GM18867 (cell line): Measurements from ENCODE around the gene CMA1.
A peak's percentile ranks its signal among the peaks of the same experiment; 100 is the strongest.
"Not testable (repeated sequence)": the region's sequence is repeated elsewhere in the genome, so short reads cannot be mapped to it uniquely, and the experiment has no call there.

Source experiments
- ATAC-seq: cut with Tn5 transposase; IDR thresholded peaks from one replicate; pipeline ENCODE4 v1.9.1; 2021; ENCODE audit warnings: mild to moderate bottlenecking, moderate library complexity; ENCODE audit not compliant: unreplicated experiment

The CMA1 gene

GRCh38 chr14:24508155-24508840 is at the start of gene CMA1:
Gene CMA1 (minus strand): TSS chr14:24508265. CDS start chr14:24508235, 30 bp downstream.
- ATAC-seq = no peak

- no peak for ATAC-seq
Observed at GRCh38 chr14:24556756-24557155, 48.7 kb upstream of the CMA1 start.

GRCh38 chr14:24549064-24549463 is 41.0 kb upstream of the CMA1 start:
- not testable (repeated sequence) for ATAC-seq

GRCh38 chr14:24542346-24542936 is 34.4 kb upstream of the CMA1 start:
- no peak for ATAC-seq

- ATAC-seq = no peak
Observed at GRCh38 chr14:24535737-24536136, 27.7 kb upstream of the CMA1 start.

- no peak for ATAC-seq
Observed at GRCh38 chr14:24534286-24534685, 26.2 kb upstream of the CMA1 start.

GRCh38 chr14:24525877-24526620 is 18.0 kb upstream of the CMA1 start:
- not testable (repeated sequence) for ATAC-seq

- no peak for ATAC-seq
Observed at GRCh38 chr14:24518851-24519250, 10.8 kb upstream of the CMA1 start.

- ATAC-seq = no peak
Observed at GRCh38 chr14:24514209-24514608, 6.1 kb upstream of the CMA1 start.

GRCh38 chr14:24513009-24513408 is 4.9 kb upstream of the CMA1 start:
- ATAC-seq = no peak

- no peak for ATAC-seq
Observed at GRCh38 chr14:24506443-24506842, 1.6 kb downstream of the CMA1 start.

GRCh38 chr14:24504425-24504950 is 3.6 kb downstream of the CMA1 start:
- no peak for ATAC-seq

- ATAC-seq = not testable (repeated sequence)
Observed at GRCh38 chr14:24491586-24492408, 16.3 kb downstream of the CMA1 start.

GRCh38 chr14:24483604-24484252 is 24.3 kb downstream of the CMA1 start:
- no peak for ATAC-seq

GRCh38 chr14:24482699-24483303 is 25.3 kb downstream of the CMA1 start:
- ATAC-seq = not testable (repeated sequence)

- ATAC-seq = peak; percentile 96
Observed at GRCh38 chr14:24481622-24482324, 26.3 kb downstream of the CMA1 start.

- not testable (repeated sequence) for ATAC-seq
Observed at GRCh38 chr14:24479999-24480398, 28.1 kb downstream of the CMA1 start.

GRCh38 chr14:24475261-24475660 is 32.8 kb downstream of the CMA1 start:
- ATAC-seq = no peak

GRCh38 chr14:24473211-24473610 is 34.9 kb downstream of the CMA1 start:
- no peak for ATAC-seq
